Tibial nerve (tissue), 4 donors: Measurements from ENCODE around the gene ABLIM2. TPM values are rescaled to one million over a fixed set of nuclear protein-coding genes. Genes with fewer than 3 reads are reported as not detected.
A peak's percentile ranks its signal among the peaks of the same experiment; 100 is the strongest.

ENCODE experiments used
- DNase-seq, 2 donors: peaks; one replicate each; pipeline ENCODE4 v3.0.0-alpha.2; 2019; ENCODE audit warnings: low spot score in 2 of 2
- H3K27ac ChIP-seq, 4 donors: fragments of 200-600 bp; sonication (generic) in 3 of 4; one replicate each; pipeline ENCODE4 v1.5.1; 2017 to 2019; ENCODE audit warnings: mild to moderate bottlenecking in 1 of 4
- H3K27me3 ChIP-seq, 2 donors: fragments of 200-600 bp; sonication (generic) in 1 of 2; one replicate each; pipeline versions ENCODE4 v1.5.1 to v1.6.0; 2017 to 2019
- H3K36me3 ChIP-seq, 3 donors: fragments of 200-600 bp; sonication (generic); one replicate each; pipeline ENCODE4 v1.5.1; 2018 to 2019
- H3K4me1 ChIP-seq, 4 donors: fragments of 200-600 bp; sonication (generic) in 3 of 4; one replicate each; pipeline ENCODE4 v1.5.1; 2017 to 2019
- H3K4me3 ChIP-seq, 4 donors: fragments of 200-600 bp; sonication (generic) in 3 of 4; one replicate each; pipeline ENCODE4 v1.5.1; 2017 to 2019; ENCODE audit warnings: mild to moderate bottlenecking in 1 of 4, moderate library complexity in 1 of 4
- H3K9me3 ChIP-seq, 4 donors: fragments of 200-600 bp; sonication (generic) in 3 of 4; one replicate each; pipeline ENCODE4 v1.5.1; 2017 to 2019
- CTCF ChIP-seq, 5 experiments: fragments of 200-600 bp in 3 of 5; fragments of 450-650 bp in 2 of 5; sonication (generic) in 3 of 5; IDR thresholded peaks; one replicate each; pipeline ENCODE4 v1.5.1; 2016 to 2019; ENCODE audit warnings: antibody characterized with exemption in 5 of 5, mild to moderate bottlenecking in 3 of 5, moderate library complexity in 2 of 5
- EP300 ChIP-seq, 2 donors: sonication (generic); formaldehyde crosslinking; IDR thresholded peaks; one replicate each; pipeline ENCODE4 v1.6.1; 2017; ENCODE audit warnings: antibody characterized with exemption in 2 of 2, mild to moderate bottlenecking in 1 of 2
- POLR2A ChIP-seq, 2 donors: fragments of 450-650 bp; IDR thresholded peaks; one replicate each; pipeline ENCODE4 v1.6.1; 2017; ENCODE audit warnings: antibody characterized with exemption in 2 of 2, mild to moderate bottlenecking in 2 of 2, moderate library complexity in 2 of 2
- WGBS, 2 donors: methylation state at CpG; one replicate each; pipeline ENCODE4 v1.1.5; 2018; 5-methylcytosine and 5-hydroxymethylcytosine counted together
- total RNA-seq, 4 donors: library from RNA; depleted of rRNA; stranded (reverse); fragments of >200 nt; gene quantifications; one replicate each; pipeline ENCODE4 v1.1.0, GENCODE V29; 2016

ABLIM2 gene
- total RNA-seq, 4 donors from 2014 or later: 29.1 to 125 (median 41.7) TPM

GRCh38 chr4:8101213-8102075 is 57.2 kb downstream of the ABLIM2 start:
- Histone ChIP-seq H3K36me3 (peaks cover 0 to 18% (median 0%) of the 10 kb centered on the region in 3 donors), H3K9me3 (no peaks in the 10 kb centered on the region), H3K4me3 (no peak overlapping the region), H3K27me3 (no peaks in the 10 kb centered on the region), H3K27ac (peak overlapping the region; percentile 37 to 91 (median 74)), H3K4me1 (peaks cover 0 to 35% (median 2%) of the 10 kb centered on the region in 4 donors)
- DNase-seq: peak; percentile 83 to 84
- TF ChIP-seq CTCF (IDR thresholded peaks at IDR 0.05) (no peak), EP300 (IDR thresholded peaks at IDR 0.05) (peak; percentile 96), POLR2A (IDR thresholded peaks at IDR 0.05) (no peak)
- WGBS, 2 donors: 66 to 67% methylated on average over 22 of the region's 23 CpGs

GRCh38 chr4:8099981-8100464 is 58.6 kb downstream of the ABLIM2 start:
- TF ChIP-seq POLR2A (IDR thresholded peaks at IDR 0.05) (no peak), EP300 (IDR thresholded peaks at IDR 0.05) (peak; percentile 73 to 90)
- Histone ChIP-seq H3K36me3 (peaks cover 0 to 21% (median 0%) of the 10 kb centered on the region in 3 donors), H3K27ac (peak overlapping the region in 3 of 4 donors; percentile 37 to 91 (median 62)), H3K4me3 (no peak overlapping the region), H3K27me3 (no peaks in the 10 kb centered on the region), H3K9me3 (peaks cover 0 to 2% (median 0%) of the 10 kb centered on the region in 4 donors), H3K4me1 (peaks cover 0 to 35% (median 2%) of the 10 kb centered on the region in 4 donors)
- DNase-seq: peak in 1 of 2 donors; percentile 55
- WGBS, 2 donors: 42 to 46% methylated on average over 4 of the region's 4 CpGs

GRCh38 chr4:8098506-8098905 is 60.1 kb downstream of the ABLIM2 start:
- peaks cover 0 to 17% (median 3%) of the 10 kb centered on the region in 4 donors for H3K9me3 ChIP-seq
- WGBS, 2 donors: 95 to 98% methylated on average over 12 of the region's 12 CpGs
- H3K27me3 ChIP-seq: no peaks in the 10 kb centered on the region
- no peak overlapping the region for H3K4me3 ChIP-seq
- H3K4me1 ChIP-seq: peaks cover 0 to 35% (median 2%) of the 10 kb centered on the region in 4 donors
- H3K36me3 ChIP-seq: peaks cover 0 to 19% (median 0%) of the 10 kb centered on the region in 3 donors
- no peak for DNase-seq
- peak overlapping the region in 1 of 4 donors; percentile 91 for H3K27ac ChIP-seq
- TF ChIP-seq EP300 (IDR thresholded peaks at IDR 0.05): no peak
- TF ChIP-seq CTCF (IDR thresholded peaks at IDR 0.05): no peak
- TF ChIP-seq POLR2A (IDR thresholded peaks at IDR 0.05): no peak

GRCh38 chr4:8097721-8098345 is 60.8 kb downstream of the ABLIM2 start:
- Histone ChIP-seq H3K27ac (peak overlapping the region in 1 of 4 donors; percentile 91), H3K4me1 (peaks cover 0 to 35% (median 2%) of the 10 kb centered on the region in 4 donors), H3K36me3 (peaks cover 0 to 19% (median 0%) of the 10 kb centered on the region in 3 donors), H3K9me3 (peaks cover 0 to 24% (median 5%) of the 10 kb centered on the region in 4 donors), H3K27me3 (no peaks in the 10 kb centered on the region), H3K4me3 (no peak overlapping the region)
- DNase-seq: no peak
- TF ChIP-seq EP300 (IDR thresholded peaks at IDR 0.05): no peak
- no peak for TF ChIP-seq CTCF (IDR thresholded peaks at IDR 0.05)
- TF ChIP-seq POLR2A (IDR thresholded peaks at IDR 0.05): no peak
- WGBS, 2 donors: 80 to 89% methylated on average over 7 to 8 of the region's 8 CpGs

- Histone ChIP-seq H3K27ac (peak overlapping the region in 1 of 4 donors; percentile 91), H3K27me3 (no peaks in the 10 kb centered on the region)
- WGBS, 2 donors: 92% methylated on average over 17 to 19 of the region's 23 CpGs
Observed at GRCh38 chr4:8097141-8097541, 61.5 kb downstream of the ABLIM2 start.

More at GRCh38 chr4:8097141-8097541, 61.5 kb downstream of the ABLIM2 start:
- TF ChIP-seq EP300 (IDR thresholded peaks at IDR 0.05): no peak
- no peak for TF ChIP-seq POLR2A (IDR thresholded peaks at IDR 0.05)
- TF ChIP-seq CTCF (IDR thresholded peaks at IDR 0.05): no peak
- Histone ChIP-seq H3K9me3 (peaks cover 0 to 25% (median 5%) of the 10 kb centered on the region in 4 donors), H3K36me3 (peaks cover 0 to 19% (median 0%) of the 10 kb centered on the region in 3 donors), H3K4me1 (peaks cover 0 to 33% (median 2%) of the 10 kb centered on the region in 4 donors), H3K4me3 (no peak overlapping the region)
- no peak for DNase-seq
